Measurements from ENCODE around the gene PRUNE2.
A peak's percentile ranks its signal among the peaks of the same experiment; 100 is the strongest.

The PRUNE2 gene

DNA sequence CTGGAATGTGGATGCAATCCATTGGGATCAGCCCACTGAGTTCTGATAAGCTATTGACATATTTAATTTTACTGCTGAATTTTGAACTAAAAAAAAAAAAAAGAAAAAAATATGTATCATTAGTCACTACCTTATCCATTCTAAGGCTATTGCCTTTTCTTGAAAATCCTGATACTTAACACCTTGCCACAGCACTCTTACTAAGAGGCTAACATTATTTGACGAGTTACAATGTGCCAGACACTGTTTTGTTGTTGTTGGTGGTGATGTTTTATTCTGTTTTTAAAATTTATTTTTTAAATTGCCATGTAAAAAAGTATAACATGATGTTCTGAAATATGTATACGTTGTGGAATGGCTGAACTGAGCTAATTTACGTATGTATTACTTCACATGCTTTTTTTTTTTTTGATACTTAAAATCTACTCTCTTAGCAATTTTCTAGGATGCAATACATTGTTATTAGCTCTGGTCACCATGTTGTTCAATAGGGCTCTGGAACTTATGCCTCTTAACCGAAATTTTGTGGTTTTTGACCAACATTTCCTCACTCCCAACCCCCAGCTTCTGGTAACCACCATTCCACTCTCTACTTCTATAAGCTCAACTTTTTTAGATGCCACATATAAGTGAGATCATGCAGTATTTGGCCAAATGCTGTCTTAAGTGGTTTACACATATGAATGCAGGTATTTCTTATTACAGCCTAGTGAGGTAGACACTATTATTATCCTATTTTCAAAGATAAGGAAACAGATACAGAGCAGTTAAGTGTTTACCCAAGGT lies 276.5 kb downstream of the PRUNE2 start:
- no peak for DNase-seq (ENCODE audit: low read depth in 2 of 2)

- DNase-seq (ENCODE audit: low read depth in 2 of 2): no peak
Observed at GRCh38 chr9:76628155-76628554, 277.8 kb downstream of the PRUNE2 start.

DNA sequence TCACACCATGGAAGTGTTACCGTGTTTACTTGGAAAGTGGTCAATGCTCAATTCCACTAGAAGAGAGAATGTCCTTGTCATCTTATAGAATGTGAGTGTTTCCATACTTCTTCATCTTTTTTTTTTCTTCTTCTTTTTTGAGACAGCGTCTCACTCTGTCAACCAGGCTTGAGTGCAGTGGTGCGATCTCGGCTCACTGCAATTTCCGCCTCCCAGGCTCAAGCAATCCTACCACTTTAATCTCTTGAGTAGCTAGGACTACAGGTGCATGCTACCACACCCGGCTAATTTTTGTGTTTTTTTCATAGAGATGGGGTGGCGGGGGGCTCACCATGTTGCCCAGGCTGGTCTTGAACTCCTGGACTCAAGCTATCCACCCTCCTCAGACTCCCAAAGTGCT lies 278.9 kb downstream of the PRUNE2 start:
- no peak for DNase-seq (ENCODE audit: low read depth in 2 of 2)

DNA sequence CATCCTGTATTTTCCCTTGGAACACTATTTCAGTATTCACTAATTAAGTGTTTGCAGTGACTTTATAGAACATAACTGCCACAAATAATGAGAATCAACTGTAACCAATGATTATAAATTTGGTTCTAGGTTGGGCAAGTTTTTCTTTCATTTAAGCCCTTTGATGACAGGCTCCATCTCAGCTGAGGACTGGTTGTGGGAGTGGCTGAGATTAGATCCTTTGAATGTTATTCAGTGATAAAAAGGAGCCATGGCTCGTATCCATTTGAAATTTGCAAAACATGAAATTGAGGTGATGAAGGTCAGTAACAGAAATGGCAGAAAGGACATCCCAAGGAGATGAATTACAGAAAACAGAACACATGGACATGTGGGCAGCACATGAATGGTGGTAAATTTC lies 279.8 kb downstream of the PRUNE2 start:
- DNase-seq (ENCODE audit: low read depth in 2 of 2): no peak

DNA sequence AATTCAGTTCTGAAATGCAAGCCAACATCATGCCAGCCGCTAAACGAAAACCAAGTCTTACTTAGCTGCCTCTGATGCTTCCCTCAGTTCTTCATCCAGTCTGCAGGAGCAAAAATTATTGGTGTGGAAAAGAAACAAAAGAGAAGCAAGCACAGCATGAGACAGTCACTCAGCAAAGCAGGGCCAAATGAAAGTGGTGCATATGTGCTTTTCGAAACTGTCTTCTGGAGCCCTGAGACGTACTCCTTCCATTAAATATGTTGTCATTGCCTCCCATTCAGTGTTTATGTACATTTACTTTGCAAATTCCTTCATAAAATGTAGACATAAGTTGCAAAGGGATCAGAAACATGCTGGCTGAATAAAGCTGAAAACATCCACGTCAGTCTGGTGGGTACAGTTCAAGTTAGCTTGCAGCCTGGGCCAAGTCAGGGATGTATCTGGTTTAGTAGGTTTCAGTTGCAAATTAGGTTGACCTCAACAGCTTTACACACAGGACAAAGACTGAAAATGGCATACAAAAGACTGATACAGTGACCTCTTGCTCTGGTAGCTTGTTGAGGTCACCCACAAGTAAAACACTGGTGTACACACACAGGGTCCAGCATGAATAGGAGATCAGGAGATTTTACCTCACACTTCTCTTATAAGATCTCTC lies 281.4 kb downstream of the PRUNE2 start:
- DNase-seq (ENCODE audit: low read depth in 2 of 2): no peak

DNA sequence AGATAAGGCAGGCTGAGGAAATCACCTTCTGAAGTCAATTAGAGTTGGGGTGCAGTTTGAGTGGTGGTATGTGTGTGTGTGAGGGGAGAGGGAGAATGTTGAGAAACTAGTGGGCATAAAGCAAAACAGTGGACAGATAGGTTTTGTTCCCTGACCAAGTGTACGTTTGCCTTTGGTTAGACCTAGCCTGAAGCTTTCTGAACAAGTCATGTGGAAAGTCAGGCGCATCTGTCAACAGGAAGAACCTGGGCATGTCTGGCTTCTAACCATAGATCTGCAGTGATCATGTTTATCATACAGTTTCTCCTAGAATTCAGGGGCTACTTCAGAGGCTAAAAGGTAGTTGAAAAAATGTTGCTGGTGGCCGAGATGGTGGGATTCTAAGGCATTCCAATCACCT lies 284.9 kb downstream of the PRUNE2 start:
- DNase-seq (ENCODE audit: low read depth in 2 of 2): no peak

DNA sequence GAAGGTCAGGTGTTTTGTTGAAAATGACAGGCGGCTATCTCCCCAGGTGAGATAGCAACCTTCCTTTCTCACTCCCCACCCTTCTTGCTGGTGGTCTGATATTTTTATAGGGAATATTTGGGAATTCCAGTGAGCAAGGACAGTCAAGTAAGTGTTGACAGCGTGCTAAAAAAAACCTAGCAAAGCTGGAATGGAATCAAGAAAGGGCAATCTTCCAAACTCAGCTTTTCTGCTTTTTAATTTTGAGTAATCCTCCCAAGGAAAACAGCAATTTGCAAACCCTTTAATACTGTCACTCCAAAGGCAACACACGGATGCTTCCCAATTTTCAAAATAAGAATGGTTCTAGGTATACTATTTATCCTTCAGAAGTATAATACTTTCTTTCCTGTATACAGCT lies 285.3 kb downstream of the PRUNE2 start:
- DNase-seq (ENCODE audit: low read depth in 2 of 2): no peak

GRCh38 chr9:76619640-76620039 lies 286.3 kb downstream of the PRUNE2 start:
- DNase-seq (ENCODE audit: low read depth in 2 of 2): no peak

DNA sequence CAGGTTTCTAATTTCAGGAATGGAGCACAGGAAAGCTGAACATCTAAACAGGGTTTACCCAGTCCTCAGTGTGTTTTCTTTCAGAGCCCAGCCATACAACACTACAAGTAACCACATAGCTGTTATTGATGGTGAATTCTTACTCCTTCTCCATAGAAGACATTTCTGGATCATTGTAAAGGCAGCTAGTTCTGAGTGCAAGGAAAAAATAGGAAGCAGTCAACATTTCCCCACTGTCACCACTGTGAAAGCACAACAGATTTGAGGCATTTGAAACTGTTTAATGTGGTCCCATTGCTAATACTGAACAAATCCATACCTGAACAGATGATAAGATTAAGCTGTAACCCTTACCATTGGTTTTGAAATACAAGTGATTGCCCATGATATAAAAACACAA lies 286.7 kb downstream of the PRUNE2 start:
- no peak for DNase-seq (ENCODE audit: low read depth in 2 of 2)

DNA sequence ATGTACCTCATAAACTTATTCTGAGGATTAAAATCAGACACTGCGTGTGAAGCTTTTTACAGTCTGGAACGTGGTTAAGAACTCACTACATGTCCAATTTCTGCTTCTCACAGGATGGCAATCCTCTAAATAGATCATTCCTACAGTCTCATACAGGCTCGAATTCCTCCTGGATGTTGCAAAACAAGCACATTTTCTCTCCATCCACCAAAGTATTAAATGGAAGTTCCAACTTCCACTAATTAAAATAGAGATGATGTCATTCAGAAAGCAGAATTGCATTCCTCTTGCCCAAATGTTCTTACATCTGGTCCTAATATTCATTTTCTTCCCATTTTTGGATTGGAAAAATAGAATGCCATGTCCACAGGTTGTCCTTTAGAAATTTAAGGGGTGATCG lies 287.2 kb downstream of the PRUNE2 start:
- peak; percentile 90 to 91 for DNase-seq (ENCODE audit: low read depth in 2 of 2)

GRCh38 chr9:76617497-76618175 lies 288.3 kb downstream of the PRUNE2 start:
- DNase-seq (ENCODE audit: low read depth in 2 of 2): no peak

DNA sequence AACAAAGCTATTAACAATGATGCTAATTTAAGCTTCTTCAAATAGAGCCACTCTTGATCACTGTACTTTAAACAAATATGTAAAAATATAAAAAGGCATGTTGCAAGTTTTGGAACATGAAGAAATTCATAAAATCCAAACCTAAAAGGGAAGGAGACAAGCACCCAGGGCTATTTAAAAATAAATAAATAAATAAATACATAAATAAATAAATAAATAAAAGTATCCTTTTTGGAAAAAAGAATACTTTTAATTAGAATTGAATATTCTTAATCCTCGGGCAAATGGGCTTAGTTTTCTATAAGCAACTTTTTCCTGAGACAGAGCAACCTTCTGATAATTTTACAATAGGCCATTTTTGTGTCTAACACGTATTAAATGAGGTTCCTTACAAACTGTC lies 289.1 kb downstream of the PRUNE2 start:
- no peak for DNase-seq (ENCODE audit: low read depth in 2 of 2)

GRCh38 chr9:76615177-76615603 lies 290.7 kb downstream of the PRUNE2 start:
- no peak for DNase-seq (ENCODE audit: low read depth in 2 of 2)

GRCh38 chr9:76613974-76614373 lies 291.9 kb downstream of the PRUNE2 start:
- DNase-seq (ENCODE audit: low read depth in 2 of 2): no peak

DNA sequence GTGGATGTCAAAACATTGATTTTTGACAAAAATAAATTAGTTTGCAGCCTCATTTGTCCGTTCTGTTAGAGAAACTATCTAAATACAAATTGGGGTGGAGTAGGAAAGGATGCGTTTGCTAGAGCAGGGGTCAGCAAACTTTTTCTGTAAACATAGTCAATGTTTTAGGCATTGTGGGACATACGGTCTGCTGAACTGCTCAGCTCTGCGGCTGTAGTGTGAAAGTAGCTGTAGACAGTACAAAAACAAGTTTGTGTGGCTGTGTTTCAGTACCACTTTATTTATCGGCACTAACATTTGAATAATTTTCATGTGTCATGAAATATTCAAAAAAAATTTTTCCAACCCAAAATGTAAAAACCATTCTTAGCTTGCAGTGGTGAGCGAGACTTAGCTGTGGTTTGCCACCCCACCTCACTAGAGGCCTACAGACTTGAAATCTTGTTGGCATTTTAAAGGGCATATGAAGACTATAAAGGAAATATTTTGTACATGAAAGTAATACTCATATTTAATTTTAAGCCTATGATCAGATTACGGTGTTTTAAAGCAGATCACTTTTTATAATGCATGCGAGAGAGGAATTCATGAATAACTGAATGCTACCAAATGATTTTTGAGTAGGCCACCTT lies 292.6 kb downstream of the PRUNE2 start:
- no peak for DNase-seq (ENCODE audit: low read depth in 2 of 2)

GRCh38 chr9:76610011-76610352 lies 295.9 kb downstream of the PRUNE2 start:
- DNase-seq (ENCODE audit: low read depth in 2 of 2): peak; percentile 68 to 69

- no peak for DNase-seq (ENCODE audit: low read depth in 2 of 2)
Observed at GRCh38 chr9:76609285-76610010, 296.5 kb downstream of the PRUNE2 start.

DNA sequence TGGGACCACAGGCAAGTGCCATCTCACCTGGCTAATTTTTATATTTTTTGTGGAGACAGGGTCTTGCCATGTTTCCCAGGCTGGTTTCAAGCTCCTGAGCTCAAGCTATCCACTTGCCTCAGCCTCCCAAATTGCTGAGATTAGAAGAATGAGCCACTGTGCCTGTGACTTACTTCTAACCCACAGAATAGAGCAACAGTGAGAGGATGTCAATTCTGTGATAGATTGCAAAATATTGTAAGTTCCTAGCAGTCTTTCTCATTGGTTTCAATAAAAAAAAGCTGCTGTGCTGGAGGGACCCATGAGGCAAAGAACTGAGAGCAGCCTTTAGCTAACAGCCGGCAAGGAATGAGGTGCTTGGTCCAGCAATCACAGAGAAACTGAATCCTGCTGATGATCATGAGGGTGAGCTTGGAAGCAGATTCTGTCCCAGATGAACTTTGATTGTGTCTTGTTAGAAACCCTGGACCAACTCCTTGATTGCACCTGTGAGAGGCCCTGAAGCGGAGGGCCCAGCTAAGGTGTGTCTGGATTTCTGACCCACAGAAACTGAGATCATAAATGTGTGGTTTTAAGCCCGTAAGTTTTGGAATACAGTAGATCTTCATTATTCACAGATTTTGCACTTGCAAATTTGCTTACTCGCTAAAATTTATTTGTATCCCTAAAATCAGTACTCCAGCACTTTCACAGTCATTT lies 297.2 kb downstream of the PRUNE2 start:
- no peak for DNase-seq (ENCODE audit: low read depth in 2 of 2)

DNA sequence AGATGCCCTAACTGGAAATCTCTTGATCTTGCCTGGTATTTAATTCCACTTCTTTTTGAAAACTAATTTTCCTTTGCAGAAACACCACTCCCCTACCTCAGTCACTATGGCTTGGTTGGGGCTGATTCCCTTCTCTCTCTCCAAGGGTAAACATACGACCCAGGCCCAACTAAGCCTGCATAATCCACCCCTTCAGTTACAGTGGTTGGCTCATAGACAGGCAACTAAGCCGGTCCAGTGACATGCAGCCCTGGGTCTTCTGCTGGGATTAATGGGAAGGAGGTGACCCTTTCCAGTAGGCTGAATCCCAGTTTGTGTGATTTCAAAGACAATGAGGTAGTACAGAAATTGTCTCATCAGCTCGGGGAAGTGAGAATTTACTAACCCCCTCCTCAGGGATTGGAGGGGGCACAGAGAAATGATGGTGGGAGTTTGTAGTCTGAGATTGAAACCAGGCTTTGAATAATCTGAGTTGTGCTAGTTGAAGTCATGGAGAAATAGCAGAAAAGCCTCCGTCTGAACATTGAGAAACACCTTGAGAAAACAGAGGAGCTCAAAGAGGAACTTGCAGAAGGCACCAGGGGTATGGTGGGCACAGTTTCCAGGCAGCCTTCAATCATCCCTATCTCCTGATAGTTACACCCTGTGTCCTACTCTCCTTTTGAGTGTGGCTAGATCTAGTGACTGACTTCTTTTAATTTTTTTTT lies 298.0 kb downstream of the PRUNE2 start:
- no peak for DNase-seq (ENCODE audit: low read depth in 2 of 2)

GRCh38 chr9:76605321-76605900 lies 300.5 kb downstream of the PRUNE2 start:
- no peak for DNase-seq (ENCODE audit: low read depth in 2 of 2)

Data from fibroblast of skin of left quadriceps (primary cell).